Right lobe of liver (tissue), 4 donors: ENCODE measurements around the gene OPCML.

Source experiments
- POLR2A ChIP-seq: fragments of 450-650 bp; IDR thresholded peaks from one replicate; pipeline ENCODE4 v1.6.1; 2017; ENCODE audit warnings: antibody characterized with exemption, mild to moderate bottlenecking
- TF ChIP-seq, protein P1 (sequence below), 4 donors: fragments of 200-600 bp in 3 of 4; fragments of 450-650 bp in 1 of 4; IDR thresholded peaks; one replicate each; pipeline versions ENCODE4 v1.5.1 to v1.8.0; 2016 to 2022; ENCODE audit warnings: antibody characterized with exemption in 4 of 4, mild to moderate bottlenecking in 2 of 4
- donor health status: DM: no; HTN: no; CAD: no.
- donor health status: DM: no; HTN: no; CAD: no.
- donor health status: DM: no; HTN: yes; CAD: no.

DNA sequence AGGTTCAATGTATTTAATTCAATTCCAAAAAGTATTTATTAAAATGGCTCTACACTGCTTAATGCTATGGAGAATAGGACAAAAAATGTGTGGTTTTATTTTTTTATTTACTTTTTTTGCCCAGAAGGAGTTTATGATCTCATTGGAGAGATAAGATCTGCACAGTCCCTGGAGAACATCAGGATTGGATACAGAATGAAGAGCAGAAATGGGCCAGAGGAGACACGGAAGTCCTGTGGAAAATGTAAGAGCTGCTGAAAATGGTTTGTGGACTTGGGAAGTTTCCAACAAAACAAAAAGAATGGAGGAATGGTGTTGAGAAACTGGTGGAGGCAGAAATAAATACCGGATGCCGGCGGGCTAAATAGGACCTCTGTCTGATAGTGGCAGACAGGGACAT, 554.6 kb downstream of the OPCML start:
- TF ChIP-seq, protein P1, sequence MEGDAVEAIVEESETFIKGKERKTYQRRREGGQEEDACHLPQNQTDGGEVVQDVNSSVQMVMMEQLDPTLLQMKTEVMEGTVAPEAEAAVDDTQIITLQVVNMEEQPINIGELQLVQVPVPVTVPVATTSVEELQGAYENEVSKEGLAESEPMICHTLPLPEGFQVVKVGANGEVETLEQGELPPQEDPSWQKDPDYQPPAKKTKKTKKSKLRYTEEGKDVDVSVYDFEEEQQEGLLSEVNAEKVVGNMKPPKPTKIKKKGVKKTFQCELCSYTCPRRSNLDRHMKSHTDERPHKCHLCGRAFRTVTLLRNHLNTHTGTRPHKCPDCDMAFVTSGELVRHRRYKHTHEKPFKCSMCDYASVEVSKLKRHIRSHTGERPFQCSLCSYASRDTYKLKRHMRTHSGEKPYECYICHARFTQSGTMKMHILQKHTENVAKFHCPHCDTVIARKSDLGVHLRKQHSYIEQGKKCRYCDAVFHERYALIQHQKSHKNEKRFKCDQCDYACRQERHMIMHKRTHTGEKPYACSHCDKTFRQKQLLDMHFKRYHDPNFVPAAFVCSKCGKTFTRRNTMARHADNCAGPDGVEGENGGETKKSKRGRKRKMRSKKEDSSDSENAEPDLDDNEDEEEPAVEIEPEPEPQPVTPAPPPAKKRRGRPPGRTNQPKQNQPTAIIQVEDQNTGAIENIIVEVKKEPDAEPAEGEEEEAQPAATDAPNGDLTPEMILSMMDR (IDR thresholded peaks at IDR 0.05): no peak
- TF ChIP-seq POLR2A: no peak
